ENCODE data around the gene RRBP1. TPM values are rescaled to one million over a fixed set of nuclear protein-coding genes. Genes with fewer than 3 reads are reported as not detected.

RRBP1 gene
- total and polyA plus RNA-seq, 2 of the 4 experiments (the other 2 are of a cell fraction): 90.2 to 136 TPM

- Histone ChIP-seq H2BK15ac (ENCODE audit: low read depth, low read length) (no peak overlapping the region), H2BK5ac (ENCODE audit: low read depth, low read length, poor library complexity, severe bottlenecking) (no peak overlapping the region), H3K4me2 (ENCODE audit: low read depth, low read length) (no peak overlapping the region), H2BK20ac (ENCODE audit: low read depth, low read length) (no peak overlapping the region), H3K9ac (ENCODE audit: low read depth, low read length) (no peak overlapping the region), H3K4me1 (ENCODE audit: control insufficient read depth, insufficient read depth, low read length) (no peaks in the 10 kb centered on the region; the same call in 1 of the 2 replicates), H3K56ac (ENCODE audit: extremely low read depth, insufficient read depth, low read length) (no peak overlapping the region), H3K27me3 (ENCODE audit: control insufficient read depth, insufficient read depth, low read length) (no peaks in the 10 kb centered on the region), H2AFZ (replicated peaks; ENCODE audit: low read length, poor library complexity) (no peak overlapping the region), H4K5ac (ENCODE audit: low read depth, low read length) (no peak overlapping the region), H3K9me3 (ENCODE audit: control insufficient read depth, insufficient read depth, low read length) (no peaks in the 10 kb centered on the region), H2BK120ac (ENCODE audit: low read depth, low read length) (no peak overlapping the region), H3K23ac (ENCODE audit: low read depth, low read length) (no peak overlapping the region), H3K79me1 (ENCODE audit: low read depth in 1 of 2, low read length in 2 of 2) (peaks cover 11 to 57% of the 10 kb centered on the region in 2 experiments), H4K91ac (ENCODE audit: insufficient read depth, low read depth, low read length) (no peak overlapping the region), H3K27ac (ENCODE audit: insufficient read depth, low read length) (no peak overlapping the region), H4K20me1 (ENCODE audit: insufficient read depth, low read length) (peaks cover 66% of the 10 kb centered on the region), H2AK9ac (replicated peaks; ENCODE audit: low read depth, low read length, poor library complexity) (no peak overlapping the region), H3K9me1 (ENCODE audit: insufficient read depth, low read length) (no peaks in the 10 kb centered on the region), H3K18ac (ENCODE audit: low read depth, low read length) (no peak overlapping the region), H2AK5ac (ENCODE audit: low read depth, low read length) (no peak overlapping the region), H3K4me3 (ENCODE audit: insufficient read depth, low read depth, low read length) (no peak overlapping the region), H3K36me3 (ENCODE audit: control insufficient read depth, insufficient read depth, low read length) (peaks cover 95% of the 10 kb centered on the region), H4K8ac (ENCODE audit: low read depth in 2 of 2, low read length in 2 of 2) (no peak overlapping the region), H3K14ac (replicated peaks; ENCODE audit: low read depth, low read length) (no peak overlapping the region), H3K4ac (ENCODE audit: low read depth, low read length) (no peak overlapping the region)
- in situ Hi-C loops (cut with MboI; ENCODE audit: low sequenced_read_pairs) (no loop called here), intact Hi-C loops (cut with micrococcal nuclease) (loop anchor here (1.0 to 10.0 kb wide), 2 partner anchors 81 to 113 kb away; no protein-coding TSS in a partner anchor), dilution Hi-C loops (cut with HindIII; ENCODE audit: low sequenced_read_pairs, unreplicated experiment) (no loop called here)
- ChIA-PET POLR2A (ENCODE audit: unreplicated experiment) (no interaction called here), CTCF (interaction anchor here (0.6 kb wide), 1 partner anchor 12 kb away, joined by 3 read pairs; no protein-coding TSS in a partner anchor)
- DNase-seq (no peak), ATAC-seq (ENCODE audit: low read depth) (no peak)
- 86% methylated on average over 12 of the region's 20 CpGs; no CpG with 5 or more reads in 1 of the 2 experiments for WGBS, 2 experiments (ENCODE audit: extremely low coverage in 2 of 2, insufficient read length in 1 of 2)
- BruUV-seq (replicated peaks): no TSS peak
- no peak for TF ChIP-seq USF2 (IDR thresholded peaks at IDR 0.05; ENCODE audit: low read depth, low read length)
- no peak for TF ChIP-seq RAD21 (IDR thresholded peaks at IDR 0.05; ENCODE audit: low read length)
- TF ChIP-seq CTCF (conservative IDR thresholded peaks at IDR 0.05; ENCODE audit: low read depth, low read length): no peak
- no peak for TF ChIP-seq FOS (IDR thresholded peaks at IDR 0.05; ENCODE audit: low read depth, low read length)
- no peak for TF ChIP-seq MXI1 (IDR thresholded peaks at IDR 0.05; ENCODE audit: borderline replicate concordance, low read depth, low read length)
- no peak for TF ChIP-seq ELK1 (IDR thresholded peaks at IDR 0.05; ENCODE audit: borderline replicate concordance, low read depth, low read length)
- TF ChIP-seq CHD1 (IDR thresholded peaks at IDR 0.05; ENCODE audit: low read depth, low read length): no peak
- no peak for TF ChIP-seq MAZ (IDR thresholded peaks at IDR 0.05; ENCODE audit: borderline replicate concordance, low read depth, low read length)
- no peak for TF ChIP-seq RFX5 (IDR thresholded peaks at IDR 0.05; ENCODE audit: low read depth, low read length)
- no peak for TF ChIP-seq SMC3 (IDR thresholded peaks at IDR 0.05; ENCODE audit: low read depth, low read length)
- no peak; the same call in 1 of the 2 replicates for TF ChIP-seq BHLHE40 (IDR thresholded peaks at IDR 0.05; ENCODE audit: low read depth, low read length)
- TF ChIP-seq POLR2A (IDR thresholded peaks at IDR 0.05; ENCODE audit: low read depth, low read length): no peak
- TF ChIP-seq RCOR1 (IDR thresholded peaks at IDR 0.05; ENCODE audit: insufficient replicate concordance, low read length): no peak
- TF ChIP-seq NFE2L2 (IDR thresholded peaks at IDR 0.05; ENCODE audit: low read depth, low read length): no peak
- TF ChIP-seq MAFK (IDR thresholded peaks at IDR 0.05; ENCODE audit: low read depth, low read length): no peak
Observed at GRCh38 chr20:17617868-17618672, 64.0 kb downstream of the RRBP1 start.
